Endothelial cell of umbilical vein (primary cell): Measurements from ENCODE around the gene RPL36AL. TPM values are rescaled to one million over a fixed set of nuclear protein-coding genes. Genes with fewer than 3 reads are reported as not detected.

ENCODE experiments used
- BruUV-seq: library from RNA; stranded (reverse); fragments of 400-500 nt; replicated peaks from 2 replicates; lab custom pipeline; 2021; lab: Mats Ljungman, UMichigan
- CTCF ChIA-PET: fragments of 300-600, 350-600 bp; sonication (Branson Sonifier 250); formaldehyde crosslinking; loops from one replicate; lab custom pipeline; 2021; ENCODE audit warnings: antibody characterized with exemption, inconsistent platforms; lab: Charles Lee
- POLR2A ChIA-PET: fragments of 300-600, 350-600 bp; sonication (Branson Sonifier 250); formaldehyde crosslinking; loops from one replicate; lab custom pipeline; 2021; ENCODE audit warnings: antibody characterized with exemption, inconsistent platforms; lab: Charles Lee
- DNase-seq: peaks from one replicate; pipeline ENCODE4 v3.0.0-alpha.2; 2011; ENCODE audit warnings: low read depth, low spot score
- FAIRE-seq: peaks from 2 replicates; lab custom pipeline; 2011; peaks lifted over from hg19 to GRCh38; lab: Jason Lieb, UNC
- H2AFZ ChIP-seq: 2 replicates; pipeline ENCODE4 v1.6.0; 2012; ENCODE audit warnings: low read depth, low read length, control low read depth, inconsistent platforms
- H3K27ac ChIP-seq: 2 replicates; pipeline ENCODE4 v1.5.1; 2011; ENCODE audit warnings: low read depth, mild to moderate bottlenecking, control low read depth, low read length, moderate library complexity; ENCODE audit not compliant: insufficient read depth
- H3K27me3 ChIP-seq, 2 experiments: 2 replicates each; pipeline versions ENCODE4 v1.6.0 to v1.6.1; 2011; ENCODE audit warnings: low read length in 2 of 2, mixed read lengths in 1 of 2; ENCODE audit not compliant: control insufficient read depth in 2 of 2, insufficient read depth in 2 of 2
- H3K36me3 ChIP-seq, 2 experiments: 2 replicates in 1 of 2; 3 replicates in 1 of 2; pipeline ENCODE4 v1.5.1; 2011; ENCODE audit warnings: low read length in 2 of 2, mild to moderate bottlenecking in 1 of 2, moderate library complexity in 1 of 2; ENCODE audit not compliant: control insufficient read depth in 2 of 2, insufficient read depth in 2 of 2; ENCODE audit errors: extremely low read depth in 1 of 2
- H3K4me1 ChIP-seq: 3 replicates; pipeline ENCODE4 v1.5.1; 2011; ENCODE audit warnings: mild to moderate bottlenecking, low read length; ENCODE audit not compliant: control insufficient read depth, insufficient read depth; ENCODE audit errors: extremely low read depth
- H3K4me2 ChIP-seq: 2 replicates; pipeline ENCODE4 v1.6.1; 2011; ENCODE audit warnings: low read length, control low read depth, mixed read lengths; ENCODE audit not compliant: insufficient read depth
- H3K4me3 ChIP-seq, 3 experiments: fragments of 200-600 bp in 1 of 3; sonication (generic), shearing (Covaris generic) in 1 of 3; replicated peaks in 1 of 3; 2 replicates each; pipeline ENCODE4 v1.5.1; 2011 to 2016; ENCODE audit warnings: control low read depth in 3 of 3, low read length in 3 of 3, mild to moderate bottlenecking in 2 of 3, inconsistent platforms in 1 of 3, low read depth in 1 of 3, moderate library complexity in 1 of 3; ENCODE audit not compliant: insufficient read depth in 1 of 3
- H3K79me2 ChIP-seq: 2 replicates; pipeline ENCODE4 v1.6.0; 2012; ENCODE audit warnings: low read length, inconsistent platforms; ENCODE audit not compliant: control insufficient read depth, insufficient read depth
- H3K9ac ChIP-seq: replicated peaks from 2 replicates; pipeline ENCODE3; 2011; ENCODE audit warnings: low read length, control low read depth; ENCODE audit not compliant: insufficient read depth; ENCODE audit errors: extremely low read depth
- H3K9me1 ChIP-seq: replicated peaks from 3 replicates; pipeline ENCODE4 v1.6.0; 2011; ENCODE audit warnings: mild to moderate bottlenecking, low read length; ENCODE audit not compliant: control insufficient read depth, insufficient read depth; ENCODE audit errors: extremely low read depth
- H3K9me3 ChIP-seq: replicated peaks from 2 replicates; pipeline ENCODE4 v1.5.1; 2012; ENCODE audit warnings: low read length, inconsistent platforms; ENCODE audit not compliant: control insufficient read depth, insufficient read depth
- H4K20me1 ChIP-seq: replicated peaks from 2 replicates; pipeline ENCODE3; 2011; ENCODE audit warnings: mild to moderate bottlenecking, low read length; ENCODE audit not compliant: control insufficient read depth, insufficient read depth; ENCODE audit errors: extremely low read depth
- EZH2 ChIP-seq: IDR thresholded peaks from 2 replicates; pipeline ENCODE4 v1.6.1; 2012; ENCODE audit warnings: borderline replicate concordance, low read depth, mild to moderate bottlenecking, moderate library complexity, low read length, inconsistent platforms; ENCODE audit not compliant: severe bottlenecking
- FOS ChIP-seq: IDR thresholded peaks from 2 replicates; pipeline ENCODE4 v1.6.1; 2011; ENCODE audit warnings: mild to moderate bottlenecking, low read length, moderate library complexity, borderline replicate concordance; ENCODE audit not compliant: insufficient read depth
- GATA2 ChIP-seq: IDR thresholded peaks from 2 replicates; pipeline ENCODE4 v1.7.0; 2011; ENCODE audit warnings: low read depth, mild to moderate bottlenecking, moderate library complexity, mixed read lengths, low read length; ENCODE audit not compliant: insufficient read length, insufficient read depth
- JUN ChIP-seq: IDR thresholded peaks from 2 replicates; pipeline ENCODE4 v1.6.1; 2011; ENCODE audit warnings: borderline replicate concordance, low read depth; ENCODE audit not compliant: insufficient read length, insufficient read depth
- MYC ChIP-seq: IDR thresholded peaks from one replicate; pipeline ENCODE4 v1.6.1; 2011; ENCODE audit warnings: mild to moderate bottlenecking, low read depth, low read length
- POLR2A ChIP-seq: IDR thresholded peaks from 2 replicates; pipeline ENCODE4 v1.6.1; 2012; ENCODE audit warnings: low read depth, mild to moderate bottlenecking, control low read depth, low read length
- POLR2AphosphoS5 ChIP-seq: IDR thresholded peaks from 2 replicates; pipeline ENCODE4 v1.6.1; 2012; ENCODE audit warnings: low read depth, mild to moderate bottlenecking, control low read depth, low read length, moderate library complexity; ENCODE audit not compliant: insufficient read depth
- dilution Hi-C: fragments of 300-500 bp; cut with MboI; formaldehyde crosslinking; loops from one replicate; pipeline ENCODE4 v1.15.0; 2019; ENCODE audit warnings: low sequenced_read_pairs; ENCODE audit not compliant: extremely low pct_ligation_motif_present
- intact Hi-C: fragments of 100-400 bp; cut with micrococcal nuclease; formaldehyde crosslinking; loops from one replicate; pipeline ENCODE4 v1.10.0; 2022
- polyA plus RNA-seq, 4 experiments: library from polyadenylated mRNA; depleted of rRNA in 3 of 4; stranded (reverse) in 3 of 4; unstranded in 1 of 4; fragments of >200 nt; gene quantifications; 2 replicates each; pipeline versions ENCODE4 v1.2.1 to v1.2.3, GENCODE V29; 2011 to 2012; ENCODE audit warnings: missing spikeins in 1 of 4
- total RNA-seq: library from RNA; stranded (reverse); gene quantifications from 2 replicates; pipeline ENCODE4 v1.2.3, GENCODE V29; 2021
- TF ChIP-seq, protein P1 (sequence below): IDR thresholded peaks from 2 replicates; pipeline ENCODE4 v1.6.1; 2011; ENCODE audit not compliant: insufficient read depth, insufficient read length
- TF ChIP-seq, protein P2 (sequence below), 2 donors: IDR thresholded peaks; 1 replicate in 1 of 2; 2 replicates in 1 of 2; pipeline ENCODE4 v1.5.1; 2011; ENCODE audit warnings: low read length in 2 of 2, mild to moderate bottlenecking in 2 of 2, moderate library complexity in 2 of 2, control low read depth in 1 of 2, inconsistent platforms in 1 of 2, low read depth in 1 of 2; ENCODE audit not compliant: insufficient read depth in 1 of 2; ENCODE audit errors: extremely low read depth in 1 of 2

Gene RPL36AL
- total and polyA plus RNA-seq, 2 donors (not counting 3 experiments of a cell fraction or from before 2014, with no cell fraction given), result 174 to 251 TPM

DNA sequence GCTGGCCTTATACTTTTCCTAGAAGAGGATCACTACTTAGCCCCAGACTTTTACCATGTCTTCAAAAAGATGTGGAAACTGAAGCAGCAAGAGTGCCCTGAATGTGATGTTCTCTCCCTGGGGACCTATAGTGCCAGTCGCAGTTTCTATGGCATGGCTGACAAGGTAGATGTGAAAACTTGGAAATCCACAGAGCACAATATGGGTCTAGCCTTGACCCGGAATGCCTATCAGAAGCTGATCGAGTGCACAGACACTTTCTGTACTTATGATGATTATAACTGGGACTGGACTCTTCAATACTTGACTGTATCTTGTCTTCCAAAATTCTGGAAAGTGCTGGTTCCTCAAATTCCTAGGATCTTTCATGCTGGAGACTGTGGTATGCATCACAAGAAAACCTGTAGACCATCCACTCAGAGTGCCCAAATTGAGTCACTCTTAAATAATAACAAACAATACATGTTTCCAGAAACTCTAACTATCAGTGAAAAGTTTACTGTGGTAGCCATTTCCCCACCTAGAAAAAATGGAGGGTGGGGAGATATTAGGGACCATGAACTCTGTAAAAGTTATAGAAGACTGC is 1.7 kb upstream of the RPL36AL start:
- H3K36me3 ChIP-seq, result peaks cover 0 to 3% of the 10 kb centered on the region in 2 experiments
- H3K27ac ChIP-seq, result no peak overlapping the region
- H2AFZ ChIP-seq, result no peak overlapping the region
- H3K4me3 ChIP-seq, result peak overlapping the region; percentile 59 to 95 (median 83)
- peak overlapping the region; percentile 90 for H3K9ac ChIP-seq
- FAIRE-seq, result peak; percentile 8
- no peaks in the 10 kb centered on the region for H3K9me1 ChIP-seq
- POLR2A ChIA-PET, result interaction anchor here (0.6 to 2.5 kb wide), 2 partner anchors 17 to 148 kb away, joined by 5 to 11 read pairs; no protein-coding TSS in a partner anchor
- peaks cover 40% of the 10 kb centered on the region for H3K4me1 ChIP-seq
- no peaks in the 10 kb centered on the region for H3K9me3 ChIP-seq
- intact Hi-C loops (loop anchor here (10.0 kb wide), 1 partner anchor 613 kb away; the partner anchor contains the start of gene SOS2), dilution Hi-C loops (no loop called here)
- peak; percentile 18 for DNase-seq
- H3K4me2 ChIP-seq, result peak overlapping the region; percentile 86
- no peaks in the 10 kb centered on the region for H3K27me3 ChIP-seq
- BruUV-seq, result TSS peak; percentile 53
- H4K20me1 ChIP-seq, result no peaks in the 10 kb centered on the region
- TF ChIP-seq EZH2 (no peak), POLR2A (no peak), MYC (no peak)
- TF ChIP-seq, protein P1, sequence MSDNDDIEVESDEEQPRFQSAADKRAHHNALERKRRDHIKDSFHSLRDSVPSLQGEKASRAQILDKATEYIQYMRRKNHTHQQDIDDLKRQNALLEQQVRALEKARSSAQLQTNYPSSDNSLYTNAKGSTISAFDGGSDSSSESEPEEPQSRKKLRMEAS, result no peak
- CTCF ChIA-PET, result interaction anchor here (1.0 to 6.4 kb wide), 3 partner anchors 11 to 160 kb away, joined by 3 to 80 read pairs (median 9); partner anchors contain the start of gene DNAAF2
- H3K79me2 ChIP-seq, result peaks cover 79% of the 10 kb centered on the region

DNA sequence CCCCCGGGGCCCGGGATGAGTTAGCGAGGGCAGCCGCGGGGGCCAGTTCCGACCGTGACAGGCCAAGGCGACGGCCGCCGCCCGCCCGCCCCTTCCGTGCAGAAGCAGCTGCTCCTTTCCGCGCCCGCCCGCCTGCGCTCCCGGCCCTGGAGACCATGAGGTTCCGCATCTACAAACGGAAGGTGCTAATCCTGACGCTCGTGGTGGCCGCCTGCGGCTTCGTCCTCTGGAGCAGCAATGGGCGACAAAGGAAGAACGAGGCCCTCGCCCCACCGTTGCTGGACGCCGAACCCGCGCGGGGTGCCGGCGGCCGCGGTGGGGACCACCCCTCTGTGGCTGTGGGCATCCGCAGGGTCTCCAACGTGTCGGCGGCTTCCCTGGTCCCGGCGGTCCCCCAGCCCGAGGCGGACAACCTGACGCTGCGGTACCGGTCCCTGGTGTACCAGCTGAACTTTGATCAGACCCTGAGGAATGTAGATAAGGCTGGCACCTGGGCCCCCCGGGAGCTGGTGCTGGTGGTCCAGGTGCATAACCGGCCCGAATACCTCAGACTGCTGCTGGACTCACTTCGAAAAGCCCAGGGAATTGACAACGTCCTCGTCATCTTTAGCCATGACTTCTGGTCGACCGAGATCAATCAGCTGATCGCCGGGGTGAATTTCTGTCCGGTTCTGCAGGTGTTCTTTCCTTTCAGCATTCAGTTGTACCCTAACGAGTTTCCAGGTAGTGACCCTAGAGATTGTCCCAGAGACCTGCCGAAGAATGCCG is 872 bp upstream of the RPL36AL start:
- TF ChIP-seq GATA2, result no peak
- no peak for TF ChIP-seq EZH2
- TF ChIP-seq, protein P1, result peak; percentile 22
- TF ChIP-seq JUN, result no peak
- TF ChIP-seq POLR2AphosphoS5, result no peak
- TF ChIP-seq FOS, result no peak
- TF ChIP-seq, protein P2, sequence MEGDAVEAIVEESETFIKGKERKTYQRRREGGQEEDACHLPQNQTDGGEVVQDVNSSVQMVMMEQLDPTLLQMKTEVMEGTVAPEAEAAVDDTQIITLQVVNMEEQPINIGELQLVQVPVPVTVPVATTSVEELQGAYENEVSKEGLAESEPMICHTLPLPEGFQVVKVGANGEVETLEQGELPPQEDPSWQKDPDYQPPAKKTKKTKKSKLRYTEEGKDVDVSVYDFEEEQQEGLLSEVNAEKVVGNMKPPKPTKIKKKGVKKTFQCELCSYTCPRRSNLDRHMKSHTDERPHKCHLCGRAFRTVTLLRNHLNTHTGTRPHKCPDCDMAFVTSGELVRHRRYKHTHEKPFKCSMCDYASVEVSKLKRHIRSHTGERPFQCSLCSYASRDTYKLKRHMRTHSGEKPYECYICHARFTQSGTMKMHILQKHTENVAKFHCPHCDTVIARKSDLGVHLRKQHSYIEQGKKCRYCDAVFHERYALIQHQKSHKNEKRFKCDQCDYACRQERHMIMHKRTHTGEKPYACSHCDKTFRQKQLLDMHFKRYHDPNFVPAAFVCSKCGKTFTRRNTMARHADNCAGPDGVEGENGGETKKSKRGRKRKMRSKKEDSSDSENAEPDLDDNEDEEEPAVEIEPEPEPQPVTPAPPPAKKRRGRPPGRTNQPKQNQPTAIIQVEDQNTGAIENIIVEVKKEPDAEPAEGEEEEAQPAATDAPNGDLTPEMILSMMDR (IDR thresholded peaks at IDR 0.05; ENCODE audit: extremely low read depth in 1 of 2, insufficient read depth in 1 of 2, low read depth in 1 of 2, low read length in 2 of 2), result no peak
- TF ChIP-seq POLR2A, result no peak
- dilution Hi-C loops (no loop called here), intact Hi-C loops (loop anchor here (10.0 kb wide), 1 partner anchor 614 kb away; the partner anchor contains the start of gene SOS2)
- Histone ChIP-seq H3K27ac (peak overlapping the region; percentile 69), H3K36me3 (peaks cover 0 to 3% of the 10 kb centered on the region in 2 experiments), H3K27me3 (no peaks in the 10 kb centered on the region), H3K4me2 (peak overlapping the region; percentile 86), H4K20me1 (no peaks in the 10 kb centered on the region), H2AFZ (peak overlapping the region; percentile 81), H3K79me2 (peaks cover 80% of the 10 kb centered on the region), H3K4me3 (peak overlapping the region; percentile 59 to 95 (median 83)), H3K4me1 (peaks cover 40% of the 10 kb centered on the region), H3K9me1 (no peaks in the 10 kb centered on the region), H3K9me3 (no peaks in the 10 kb centered on the region), H3K9ac (peak overlapping the region; percentile 90)
- BruUV-seq, result no TSS peak
- CTCF ChIA-PET, result interaction anchor here (0.6 to 6.4 kb wide), 8 partner anchors 9 to 160 kb away, joined by 3 to 80 read pairs (median 10); partner anchors contain the start of genes DNAAF2, KLHDC2, LRR1 and RPS29
- peak; percentile 6 for DNase-seq
- POLR2A ChIA-PET, result interaction anchor here (0.6 to 2.5 kb wide), 6 partner anchors 9 to 148 kb away, joined by 4 to 15 read pairs (median 10); partner anchors contain the start of genes LRR1 and RPS29
- no peak for FAIRE-seq
